Measurements from ENCODE around the gene GRPEL1.

- TF ChIP-seq HOXA7 (CRISPR knock-in tag; IDR thresholded peaks at IDR 0.05), result no peak
- no peak for TF ChIP-seq CTCF (IDR thresholded peaks at IDR 0.05)
- TF ChIP-seq JUNB (IDR thresholded peaks at IDR 0.05), result no peak
Measured at GRCh38 chr4:7060346-7061150, 7.3 kb downstream of the GRPEL1 start.

Data from A549 (cell line).